ENCODE measurements around the gene ZNF430. TPM values are rescaled to one million over a fixed set of nuclear protein-coding genes. Genes with fewer than 3 reads are reported as not detected.

The ZNF430 gene
- total RNA-seq, 1 experiment from 2014 or later = 12.3 TPM

DNA sequence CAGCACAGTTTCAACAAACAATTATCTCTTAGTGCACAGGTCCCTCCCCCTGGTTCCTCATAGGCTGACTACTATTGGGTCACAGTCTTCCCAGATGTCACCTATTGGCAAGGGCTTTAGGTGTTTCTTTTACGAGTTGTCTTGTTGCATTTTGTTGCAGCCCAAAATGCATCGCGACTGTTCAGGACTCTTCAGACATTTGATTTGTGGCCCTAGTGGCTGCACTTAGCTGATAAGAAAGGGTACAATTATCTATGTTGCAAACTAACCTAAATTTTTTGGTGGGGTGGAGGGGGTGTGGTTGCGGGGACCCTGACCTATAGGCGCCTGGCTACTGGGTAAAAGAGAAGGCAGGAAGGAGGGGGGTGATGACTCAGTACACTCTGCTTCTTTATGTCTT, 32.4 kb downstream of the ZNF430 start:
- ChIA-PET CTCF (no interaction called here), POLR2A (no interaction called here)
- TF ChIP-seq IRF2 (CRISPR knock-in tag; IDR thresholded peaks at IDR 0.05; ENCODE audit: borderline replicate concordance, low read depth) (no peak), KAT7 (CRISPR knock-in tag; IDR thresholded peaks at IDR 0.05; ENCODE audit: borderline replicate concordance) (no peak), ARID4B (CRISPR knock-in tag; IDR thresholded peaks at IDR 0.05; ENCODE audit: borderline replicate concordance) (no peak), USF1 (CRISPR knock-in tag; IDR thresholded peaks at IDR 0.05) (no peak), HMGA2 (CRISPR knock-in tag; IDR thresholded peaks at IDR 0.05) (no peak), ELF4 (CRISPR knock-in tag; IDR thresholded peaks at IDR 0.05; ENCODE audit: low read depth) (no peak), CTCF (IDR thresholded peaks at IDR 0.05) (no peak), CREB1 (CRISPR knock-in tag; IDR thresholded peaks at IDR 0.05) (no peak), NR1H2 (CRISPR knock-in tag; IDR thresholded peaks at IDR 0.05) (no peak), FOXP1 (CRISPR knock-in tag; IDR thresholded peaks at IDR 0.05; ENCODE audit: borderline replicate concordance) (no peak), SP1 (CRISPR knock-in tag; conservative IDR thresholded peaks at IDR 0.05) (no peak), CBFB (CRISPR knock-in tag; IDR thresholded peaks at IDR 0.05; ENCODE audit: low read depth) (no peak), ZNF263 (CRISPR knock-in tag; IDR thresholded peaks at IDR 0.05; ENCODE audit: low read depth) (no peak), ESRRA (CRISPR knock-in tag; IDR thresholded peaks at IDR 0.05; ENCODE audit: borderline replicate concordance) (no peak), NFATC4 (CRISPR knock-in tag; IDR thresholded peaks at IDR 0.05) (no peak)
- TF ChIP-seq, protein P1, sequence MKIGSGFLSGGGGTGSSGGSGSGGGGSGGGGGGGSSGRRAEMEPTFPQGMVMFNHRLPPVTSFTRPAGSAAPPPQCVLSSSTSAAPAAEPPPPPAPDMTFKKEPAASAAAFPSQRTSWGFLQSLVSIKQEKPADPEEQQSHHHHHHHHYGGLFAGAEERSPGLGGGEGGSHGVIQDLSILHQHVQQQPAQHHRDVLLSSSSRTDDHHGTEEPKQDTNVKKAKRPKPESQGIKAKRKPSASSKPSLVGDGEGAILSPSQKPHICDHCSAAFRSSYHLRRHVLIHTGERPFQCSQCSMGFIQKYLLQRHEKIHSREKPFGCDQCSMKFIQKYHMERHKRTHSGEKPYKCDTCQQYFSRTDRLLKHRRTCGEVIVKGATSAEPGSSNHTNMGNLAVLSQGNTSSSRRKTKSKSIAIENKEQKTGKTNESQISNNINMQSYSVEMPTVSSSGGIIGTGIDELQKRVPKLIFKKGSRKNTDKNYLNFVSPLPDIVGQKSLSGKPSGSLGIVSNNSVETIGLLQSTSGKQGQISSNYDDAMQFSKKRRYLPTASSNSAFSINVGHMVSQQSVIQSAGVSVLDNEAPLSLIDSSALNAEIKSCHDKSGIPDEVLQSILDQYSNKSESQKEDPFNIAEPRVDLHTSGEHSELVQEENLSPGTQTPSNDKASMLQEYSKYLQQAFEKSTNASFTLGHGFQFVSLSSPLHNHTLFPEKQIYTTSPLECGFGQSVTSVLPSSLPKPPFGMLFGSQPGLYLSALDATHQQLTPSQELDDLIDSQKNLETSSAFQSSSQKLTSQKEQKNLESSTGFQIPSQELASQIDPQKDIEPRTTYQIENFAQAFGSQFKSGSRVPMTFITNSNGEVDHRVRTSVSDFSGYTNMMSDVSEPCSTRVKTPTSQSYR (CRISPR knock-in tag; IDR thresholded peaks at IDR 0.05) = no peak
- TF ChIP-seq, protein P2, sequence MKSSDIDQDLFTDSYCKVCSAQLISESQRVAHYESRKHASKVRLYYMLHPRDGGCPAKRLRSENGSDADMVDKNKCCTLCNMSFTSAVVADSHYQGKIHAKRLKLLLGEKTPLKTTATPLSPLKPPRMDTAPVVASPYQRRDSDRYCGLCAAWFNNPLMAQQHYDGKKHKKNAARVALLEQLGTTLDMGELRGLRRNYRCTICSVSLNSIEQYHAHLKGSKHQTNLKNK (CRISPR knock-in tag; IDR thresholded peaks at IDR 0.05) = no peak
- TF ChIP-seq, protein P3, sequence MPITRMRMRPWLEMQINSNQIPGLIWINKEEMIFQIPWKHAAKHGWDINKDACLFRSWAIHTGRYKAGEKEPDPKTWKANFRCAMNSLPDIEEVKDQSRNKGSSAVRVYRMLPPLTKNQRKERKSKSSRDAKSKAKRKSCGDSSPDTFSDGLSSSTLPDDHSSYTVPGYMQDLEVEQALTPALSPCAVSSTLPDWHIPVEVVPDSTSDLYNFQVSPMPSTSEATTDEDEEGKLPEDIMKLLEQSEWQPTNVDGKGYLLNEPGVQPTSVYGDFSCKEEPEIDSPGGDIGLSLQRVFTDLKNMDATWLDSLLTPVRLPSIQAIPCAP (CRISPR knock-in tag; IDR thresholded peaks at IDR 0.05) = no peak
- Mint-ChIP-seq H3K27me3 (ENCODE audit: low read depth) (no peaks in the 10 kb centered on the region), H3K4me3 (no peak overlapping the region), H3K4me1 (no peaks in the 10 kb centered on the region), H3K36me3 (peaks cover 31% of the 10 kb centered on the region), H3K27ac (no peak overlapping the region; the same call in 1 of the 2 replicates), H3K9me3 (peaks cover 11% of the 10 kb centered on the region; the same call in 1 of the 2 replicates)
- no peak for DNase-seq (ENCODE audit: low spot score)
- no peak for ATAC-seq

Measured in WTC11 (cell line).